T-helper 2 cell treated with Interferon-gamma antibody and Interleukin-4, amounts not matched to agents 5 μg/mL and 100 μg/mL, for 36 hours (primary cell): ENCODE results near the gene CAT.
"Not testable (repeated sequence)": the region's sequence is repeated elsewhere in the genome, so short reads cannot be mapped to it uniquely, and the experiment has no call there.

Experiments
- DNase-seq: peaks from one replicate; pipeline ENCODE4 v3.0.0; 2021; ENCODE audit warnings: low spot score
- H3K27ac Mint-ChIP-seq: one replicate; pipeline ENCODE4 v1.8.0; 2021; ENCODE audit warnings: mild to moderate bottlenecking, mixed read lengths
- H3K27me3 Mint-ChIP-seq: one replicate; pipeline ENCODE4 v1.8.0; 2021; ENCODE audit warnings: low read depth, mixed read lengths
- H3K36me3 Mint-ChIP-seq: one replicate; pipeline ENCODE4 v1.8.0; 2021; ENCODE audit warnings: low read depth, mixed read lengths
- H3K4me1 Mint-ChIP-seq: one replicate; pipeline ENCODE4 v1.8.0; 2021; ENCODE audit warnings: low read depth, mixed read lengths
- H3K4me3 Mint-ChIP-seq: one replicate; pipeline ENCODE4 v1.8.0; 2022; ENCODE audit warnings: mild to moderate bottlenecking, moderate library complexity, mixed read lengths
- H3K9me3 Mint-ChIP-seq: one replicate; pipeline ENCODE4 v1.8.0; 2021; ENCODE audit warnings: mixed read lengths

CAT gene

DNA sequence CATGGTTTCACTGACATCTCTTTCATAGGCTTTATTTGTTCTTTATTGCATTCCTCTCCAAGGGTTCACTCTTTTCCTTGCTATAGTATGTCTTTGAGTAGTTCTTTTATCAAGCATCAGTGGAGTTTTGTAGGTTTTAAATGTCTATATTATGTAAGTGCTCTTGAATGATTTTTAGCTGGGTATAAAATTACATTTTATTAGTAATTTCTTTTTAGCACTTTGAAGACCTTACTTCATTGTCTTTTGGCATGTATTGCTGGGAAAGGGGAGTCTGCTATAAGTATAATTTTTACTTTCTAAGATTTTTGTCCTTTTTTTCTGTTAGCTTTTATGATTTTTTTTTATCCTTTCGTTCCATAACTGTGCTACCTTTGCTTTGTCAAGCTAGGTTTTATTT is 25.5 kb upstream of the CAT start:
- Mint-ChIP-seq H3K9me3 (peaks cover 24% of the 10 kb centered on the region), H3K27ac (no peak overlapping the region), H3K4me3 (no peak overlapping the region), H3K4me1 (no peaks in the 10 kb centered on the region), H3K27me3 (peaks cover 4% of the 10 kb centered on the region), H3K36me3 (no peaks in the 10 kb centered on the region)
- no peak for DNase-seq

DNA sequence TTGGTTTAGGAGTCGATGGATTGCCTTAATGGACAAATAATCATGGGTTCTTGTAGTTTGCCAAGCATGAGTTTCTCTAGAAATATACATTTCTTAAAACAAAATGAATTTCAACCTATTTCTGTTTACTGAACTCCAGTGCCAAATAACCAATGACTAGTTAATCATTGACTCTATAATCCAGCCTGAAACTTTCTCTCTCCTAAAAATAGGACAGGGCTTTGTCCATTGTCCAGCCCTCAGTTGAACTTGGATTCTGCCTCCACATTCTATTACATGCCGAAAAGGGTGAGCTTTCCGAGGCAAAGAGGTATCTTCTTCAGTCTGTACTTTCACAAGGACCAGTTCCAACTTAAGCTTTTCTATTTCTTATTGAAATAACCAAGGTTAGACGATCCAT is 23.2 kb upstream of the CAT start:
- Mint-ChIP-seq H3K4me3 (no peak overlapping the region), H3K27me3 (peaks cover 15% of the 10 kb centered on the region), H3K36me3 (no peaks in the 10 kb centered on the region), H3K4me1 (no peaks in the 10 kb centered on the region), H3K27ac (no peak overlapping the region), H3K9me3 (peaks cover 24% of the 10 kb centered on the region)
- no peak for DNase-seq

DNA sequence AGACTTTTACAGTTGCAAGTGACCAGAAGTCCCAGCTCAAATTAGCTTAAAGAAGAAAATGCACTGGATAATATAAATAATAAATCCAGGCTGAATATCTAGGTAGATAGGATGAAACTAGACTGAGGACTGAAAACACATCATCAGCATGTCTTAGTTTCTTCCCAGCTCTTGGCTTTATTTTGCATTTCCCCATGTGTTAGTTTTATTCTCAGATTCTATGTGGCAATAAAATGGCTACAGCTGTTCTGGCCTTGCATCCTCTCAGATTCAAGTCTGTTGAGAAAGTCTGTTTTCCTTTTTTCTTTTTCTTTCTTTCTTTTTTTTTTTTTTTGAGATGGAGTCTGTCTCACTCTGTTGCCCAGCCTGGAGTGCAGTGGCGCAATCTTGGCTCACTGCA is 22.6 kb upstream of the CAT start:
- Mint-ChIP-seq H3K36me3 (no peaks in the 10 kb centered on the region), H3K27me3 (peaks cover 19% of the 10 kb centered on the region), H3K4me1 (no peaks in the 10 kb centered on the region), H3K9me3 (peaks cover 24% of the 10 kb centered on the region), H3K27ac (no peak overlapping the region), H3K4me3 (no peak overlapping the region)
- DNase-seq, result no peak

DNA sequence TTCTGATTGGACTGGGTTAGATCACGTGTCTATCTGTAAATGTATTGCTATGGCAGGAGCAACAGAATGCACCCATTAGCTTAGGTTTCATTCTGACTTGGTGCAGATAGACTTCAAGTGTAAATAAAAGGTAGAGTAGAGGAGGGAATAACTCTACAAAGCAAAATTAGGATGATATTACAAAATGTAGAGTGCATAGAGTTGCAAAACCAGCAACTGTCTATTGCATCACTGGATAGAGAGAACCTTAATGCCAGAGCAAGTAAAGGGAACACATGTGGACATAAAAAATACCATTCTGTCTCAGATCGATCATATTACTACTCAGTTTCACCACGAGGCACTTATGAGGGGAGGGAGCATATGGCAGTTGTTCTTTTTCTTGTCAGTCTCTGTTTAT is 22.0 kb upstream of the CAT start:
- peaks cover 24% of the 10 kb centered on the region for H3K9me3 Mint-ChIP-seq
- no peak overlapping the region for H3K27ac Mint-ChIP-seq
- DNase-seq, result no peak
- no peaks in the 10 kb centered on the region for H3K36me3 Mint-ChIP-seq
- no peak overlapping the region for H3K4me3 Mint-ChIP-seq
- H3K4me1 Mint-ChIP-seq, result no peaks in the 10 kb centered on the region
- H3K27me3 Mint-ChIP-seq, result peaks cover 23% of the 10 kb centered on the region

DNA sequence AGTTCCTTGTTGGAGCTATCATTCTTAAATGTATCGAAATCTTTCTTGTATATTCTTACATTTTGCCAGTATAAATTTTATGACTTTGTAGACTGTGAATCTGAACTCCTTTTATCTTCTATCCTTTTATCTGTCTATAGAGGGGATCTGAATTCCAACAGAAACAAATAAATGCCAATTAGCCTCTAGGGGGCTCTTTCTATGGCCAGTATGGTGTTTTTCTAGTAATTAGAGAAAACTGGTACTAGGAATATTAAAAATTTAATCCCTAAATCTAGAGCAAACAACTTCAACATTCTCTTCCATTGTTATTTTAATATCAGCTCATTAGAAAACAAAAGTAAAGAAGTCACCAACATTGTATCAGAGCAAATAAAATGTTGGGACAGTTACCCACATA is 21.5 kb upstream of the CAT start:
- Mint-ChIP-seq H3K27ac (no peak overlapping the region), H3K36me3 (no peaks in the 10 kb centered on the region), H3K4me3 (no peak overlapping the region), H3K4me1 (peaks cover under 1% of the 10 kb centered on the region), H3K9me3 (peaks cover 24% of the 10 kb centered on the region), H3K27me3 (peaks cover 23% of the 10 kb centered on the region)
- DNase-seq, result no peak

DNA sequence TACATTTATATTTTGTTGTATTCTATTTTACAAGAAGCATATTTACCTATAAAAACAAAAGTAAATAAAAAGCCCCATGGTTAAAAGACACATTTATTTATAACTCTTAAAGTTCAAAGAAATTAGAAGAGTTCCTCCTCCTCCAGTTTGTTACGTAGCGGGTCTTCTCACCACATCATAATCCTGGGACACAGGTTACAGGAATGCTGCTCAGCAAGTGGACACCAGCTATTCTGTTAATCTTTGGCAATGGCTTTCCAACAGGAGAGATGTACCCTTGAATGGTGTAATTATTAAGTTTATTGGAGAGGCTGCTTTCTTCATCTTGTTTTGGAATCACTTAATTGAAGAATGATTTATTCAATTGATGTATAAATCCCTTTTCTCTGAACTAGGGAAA is 19.6 kb upstream of the CAT start:
- peaks cover 8% of the 10 kb centered on the region for H3K9me3 Mint-ChIP-seq
- peaks cover 2% of the 10 kb centered on the region for H3K4me1 Mint-ChIP-seq

DNA sequence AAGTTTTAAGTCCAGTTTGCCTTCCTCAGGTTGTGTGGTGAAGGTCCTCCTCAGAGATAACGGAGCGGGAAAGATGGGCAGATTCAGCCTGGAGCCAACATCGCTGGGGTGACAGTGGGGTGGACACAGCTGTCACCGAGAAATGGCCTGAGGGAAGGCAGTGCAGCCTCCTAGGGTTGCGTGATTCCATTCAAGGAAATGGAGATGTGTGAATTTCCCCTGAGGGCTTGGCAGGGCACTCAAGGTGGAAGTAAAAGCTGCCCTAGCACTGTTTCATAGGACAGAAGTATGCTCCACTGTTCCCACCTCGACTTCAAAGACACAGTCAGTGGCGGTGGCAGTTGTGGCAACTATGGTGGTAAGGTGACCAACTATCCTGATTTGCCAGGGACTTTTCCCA is 15.4 kb upstream of the CAT start:
- H3K9me3 Mint-ChIP-seq, result no peaks in the 10 kb centered on the region
- H3K36me3 Mint-ChIP-seq, result no peaks in the 10 kb centered on the region
- peaks cover 2% of the 10 kb centered on the region for H3K4me1 Mint-ChIP-seq
- H3K4me3 Mint-ChIP-seq, result no peak overlapping the region
- peaks cover 33% of the 10 kb centered on the region for H3K27me3 Mint-ChIP-seq
- no peak for DNase-seq
- no peak overlapping the region for H3K27ac Mint-ChIP-seq

More for the DNA sequence above, 19.6 kb upstream of the CAT start:
- peaks cover 29% of the 10 kb centered on the region for H3K27me3 Mint-ChIP-seq
- H3K36me3 Mint-ChIP-seq, result no peaks in the 10 kb centered on the region
- no peak overlapping the region for H3K4me3 Mint-ChIP-seq
- no peak overlapping the region for H3K27ac Mint-ChIP-seq
- no peak for DNase-seq

DNA sequence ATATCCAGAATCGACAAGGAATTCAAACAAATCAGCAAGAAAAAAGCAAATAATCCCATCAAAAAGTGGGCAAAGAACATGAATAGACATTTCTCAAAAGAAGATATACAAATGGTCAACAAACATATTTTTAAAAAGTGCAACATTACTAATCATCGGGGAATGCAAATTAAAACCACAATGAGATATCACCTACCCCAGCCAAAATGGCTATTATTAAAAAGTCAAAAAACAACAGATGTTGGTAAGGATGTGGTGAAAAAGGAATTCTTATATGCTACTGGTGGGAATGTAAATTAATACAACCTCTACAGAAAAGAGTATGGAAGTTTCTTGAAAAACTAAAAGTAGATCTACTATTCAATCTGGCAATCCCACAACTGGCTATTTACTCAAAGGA is 13.9 kb upstream of the CAT start:
- not testable (repeated sequence) for H3K9me3 Mint-ChIP-seq, H3K4me1 Mint-ChIP-seq, DNase-seq, H3K4me3 Mint-ChIP-seq, H3K36me3 Mint-ChIP-seq, H3K27ac Mint-ChIP-seq
- H3K27me3 Mint-ChIP-seq, result peaks cover 32% of the 10 kb centered on the region

DNA sequence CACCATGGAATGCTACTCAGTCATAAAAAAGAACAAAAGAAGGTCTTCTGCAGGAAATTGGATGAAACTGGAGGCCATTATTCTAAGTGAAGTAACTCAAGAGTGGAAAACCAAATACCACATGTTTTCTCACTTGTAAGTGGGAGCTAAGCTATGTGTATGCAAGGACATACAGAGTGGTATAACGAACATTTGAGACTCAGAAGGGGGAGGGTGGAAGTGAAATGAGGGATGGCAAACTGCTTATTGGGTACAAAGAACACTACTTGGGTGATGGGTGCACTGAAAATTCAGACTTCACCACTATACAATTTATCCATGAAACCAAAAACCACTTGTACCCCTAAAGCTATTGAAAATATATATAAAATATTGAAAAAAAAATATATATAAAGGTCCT is 13.4 kb upstream of the CAT start:
- Mint-ChIP-seq H3K27me3 (peaks cover 33% of the 10 kb centered on the region), H3K4me1 (peaks cover 5% of the 10 kb centered on the region), H3K27ac (no peak overlapping the region), H3K36me3 (no peaks in the 10 kb centered on the region), H3K4me3 (no peak overlapping the region), H3K9me3 (no peaks in the 10 kb centered on the region)
- DNase-seq, result no peak

DNA sequence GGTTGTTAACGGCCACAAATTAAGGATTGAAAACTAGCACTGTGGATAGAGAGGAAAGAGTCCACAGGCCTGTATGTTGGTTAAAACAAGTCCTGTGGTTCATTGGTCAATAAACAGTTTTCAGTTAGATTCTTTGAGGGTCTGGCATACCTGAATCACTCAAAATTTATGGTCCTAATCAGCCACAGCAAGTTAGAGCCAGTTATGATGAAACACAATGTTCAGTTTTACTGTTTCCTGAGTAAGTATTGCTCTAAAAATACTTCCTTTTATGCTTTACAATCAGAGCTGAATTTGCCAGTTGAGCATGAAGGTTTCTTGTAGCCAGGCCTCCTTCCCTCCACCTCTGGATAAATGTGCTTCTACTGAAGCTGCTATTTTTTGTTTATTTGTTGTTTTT is 12.9 kb upstream of the CAT start:
- H3K27ac Mint-ChIP-seq, result no peak overlapping the region
- no peak overlapping the region for H3K4me3 Mint-ChIP-seq
- no peak for DNase-seq
- peaks cover 6% of the 10 kb centered on the region for H3K4me1 Mint-ChIP-seq
- H3K27me3 Mint-ChIP-seq, result peaks cover 30% of the 10 kb centered on the region
- H3K36me3 Mint-ChIP-seq, result no peaks in the 10 kb centered on the region
- H3K9me3 Mint-ChIP-seq, result no peaks in the 10 kb centered on the region

DNA sequence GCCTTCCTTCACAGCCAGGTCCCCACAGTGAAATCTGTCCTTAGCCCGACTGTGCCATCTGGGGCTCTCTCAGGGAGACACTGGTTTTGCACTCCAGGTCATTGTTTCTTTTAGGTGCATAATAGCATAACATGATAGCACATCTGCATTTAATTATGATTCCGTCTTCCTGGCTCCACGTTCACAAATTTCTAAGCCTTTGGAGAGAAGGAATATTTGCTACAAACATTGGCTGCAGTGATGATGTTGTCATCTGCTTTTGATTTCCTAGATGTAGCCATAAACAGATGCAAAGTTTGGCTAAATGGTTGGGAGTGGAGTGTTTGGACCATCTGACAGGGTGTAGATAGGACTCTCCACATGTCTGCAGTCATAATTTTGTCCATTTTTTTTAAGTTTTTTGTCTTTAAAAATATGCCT is 12.0 kb upstream of the CAT start:
- no peaks in the 10 kb centered on the region for H3K36me3 Mint-ChIP-seq
- no peak for DNase-seq
- H3K27me3 Mint-ChIP-seq, result peaks cover 27% of the 10 kb centered on the region
- peaks cover 6% of the 10 kb centered on the region for H3K4me1 Mint-ChIP-seq
- no peak overlapping the region for H3K27ac Mint-ChIP-seq
- H3K4me3 Mint-ChIP-seq, result no peak overlapping the region
- no peaks in the 10 kb centered on the region for H3K9me3 Mint-ChIP-seq

DNA sequence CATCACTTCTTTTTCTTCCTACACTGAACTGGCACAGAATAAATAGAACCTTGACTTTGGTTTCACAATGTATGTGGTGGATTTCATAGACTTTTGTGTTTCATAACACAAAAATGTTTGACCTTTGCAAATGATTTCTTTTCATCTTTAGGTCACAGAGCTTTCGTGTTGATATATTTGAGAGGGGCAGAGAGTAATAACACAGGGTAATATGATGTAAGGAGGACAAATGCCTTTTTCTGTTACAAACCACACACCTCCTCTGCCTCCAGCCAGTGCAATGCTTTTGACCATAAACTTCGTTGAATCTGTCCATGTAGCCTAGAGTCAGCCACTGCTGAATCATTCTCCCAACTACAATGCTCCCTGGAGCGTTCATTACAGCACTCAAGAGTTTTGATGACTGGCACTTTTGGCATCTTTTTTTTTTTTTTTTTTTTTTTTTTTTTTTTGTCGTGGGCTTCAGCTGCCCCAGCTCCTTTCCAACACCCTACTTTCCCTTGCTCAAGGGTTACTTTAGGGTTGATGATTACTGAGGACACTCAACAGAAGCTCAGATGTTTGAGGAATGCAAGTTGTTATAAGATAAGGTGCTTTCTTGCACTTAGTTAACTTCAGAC is 11.4 kb upstream of the CAT start:
- peaks cover 32% of the 10 kb centered on the region for H3K27me3 Mint-ChIP-seq
- no peak overlapping the region for H3K27ac Mint-ChIP-seq
- no peaks in the 10 kb centered on the region for H3K9me3 Mint-ChIP-seq
- no peak overlapping the region for H3K4me3 Mint-ChIP-seq
- peaks cover 4% of the 10 kb centered on the region for H3K4me1 Mint-ChIP-seq
- DNase-seq, result no peak
- H3K36me3 Mint-ChIP-seq, result no peaks in the 10 kb centered on the region

DNA sequence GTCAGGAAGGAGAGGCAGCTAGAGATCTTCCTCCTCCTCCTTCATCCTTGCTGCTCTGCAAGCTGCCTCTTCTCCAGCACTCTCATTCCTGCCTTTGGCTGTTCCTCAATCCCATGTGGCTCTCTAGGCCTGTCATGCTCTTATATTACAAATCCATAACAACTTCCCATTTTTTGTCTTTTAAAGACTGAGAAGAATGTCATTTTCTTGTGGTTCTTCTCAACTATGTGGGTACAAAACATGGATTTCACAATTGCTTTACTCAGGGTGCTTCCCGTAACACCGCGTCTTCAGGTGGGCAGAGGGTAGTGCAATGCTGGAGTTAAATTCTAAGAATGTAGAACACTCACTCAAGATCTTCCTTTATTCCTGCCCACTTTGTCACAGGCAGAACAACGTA is 6.8 kb upstream of the CAT start:
- H3K27ac Mint-ChIP-seq, result no peak overlapping the region
- DNase-seq, result no peak
- H3K27me3 Mint-ChIP-seq, result peaks cover 21% of the 10 kb centered on the region
- peaks cover 6% of the 10 kb centered on the region for H3K4me1 Mint-ChIP-seq
- H3K36me3 Mint-ChIP-seq, result no peaks in the 10 kb centered on the region
- no peaks in the 10 kb centered on the region for H3K9me3 Mint-ChIP-seq
- H3K4me3 Mint-ChIP-seq, result no peak overlapping the region

DNA sequence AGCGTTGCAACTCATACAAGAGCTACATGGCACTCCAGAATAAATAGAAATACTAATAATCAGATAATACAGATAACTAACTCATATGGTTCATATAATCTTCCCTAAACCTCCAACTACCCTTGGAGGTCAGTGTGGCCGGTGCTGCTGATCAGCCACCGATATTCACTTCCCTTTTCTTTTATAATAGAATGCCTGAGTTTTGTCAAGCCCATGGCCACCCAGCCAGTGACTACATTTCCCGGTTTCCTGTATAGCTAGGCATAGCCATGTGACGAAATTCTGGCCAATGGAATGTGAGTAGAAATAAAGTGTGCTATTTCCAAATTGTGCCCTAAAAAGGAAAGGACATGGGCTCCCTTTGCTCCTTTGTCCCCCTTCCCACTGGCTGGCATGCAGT is 5.9 kb upstream of the CAT start:
- Mint-ChIP-seq H3K27ac (no peak overlapping the region), H3K4me3 (no peak overlapping the region), H3K9me3 (no peaks in the 10 kb centered on the region), H3K4me1 (peaks cover 8% of the 10 kb centered on the region), H3K36me3 (no peaks in the 10 kb centered on the region), H3K27me3 (peaks cover 19% of the 10 kb centered on the region)
- DNase-seq, result no peak

DNA sequence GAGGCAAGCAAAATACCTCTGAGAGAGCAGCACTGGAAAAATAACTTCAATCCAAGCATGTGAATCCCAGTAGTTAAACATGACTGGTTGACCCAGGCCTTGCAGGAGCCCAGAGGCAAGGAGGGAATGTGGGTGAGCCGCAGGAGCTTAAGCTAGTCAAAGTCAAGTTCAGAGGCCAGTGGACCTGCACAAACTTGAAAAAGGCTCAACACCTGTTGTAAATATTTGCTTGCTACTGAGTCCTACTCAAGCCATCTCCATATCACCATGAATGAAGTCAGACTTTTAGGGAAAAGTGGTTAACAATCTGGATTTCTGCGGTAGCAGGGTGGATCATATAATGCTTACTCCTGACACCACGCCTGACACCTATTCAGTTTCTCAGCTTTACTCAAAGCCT is 4.8 kb upstream of the CAT start:
- Mint-ChIP-seq H3K27me3 (peaks cover 17% of the 10 kb centered on the region), H3K4me1 (peaks cover 9% of the 10 kb centered on the region), H3K27ac (no peak overlapping the region), H3K4me3 (no peak overlapping the region), H3K9me3 (no peaks in the 10 kb centered on the region), H3K36me3 (no peaks in the 10 kb centered on the region)
- no peak for DNase-seq
